Spleen (tissue), 11 donors: ENCODE data around the gene VTI1B. TPM values are rescaled to one million over a fixed set of nuclear protein-coding genes. Genes with fewer than 3 reads are reported as not detected.

ENCODE experiments used
- DNase-seq: peaks from one replicate; pipeline ENCODE4 v3.0.0-alpha.2; 2020
- H3K27ac ChIP-seq, 8 donors: fragments of 200-600 bp; sonication (generic) in 7 of 8; 1 replicate in 4 of 8; 2 replicates in 4 of 8; pipeline versions ENCODE4 v1.5.0 to v1.8.0; 2016 to 2021; ENCODE audit warnings: inconsistent platforms in 4 of 8, mild to moderate bottlenecking in 4 of 8, moderate library complexity in 1 of 8
- H3K27me3 ChIP-seq, 7 donors: fragments of 200-600 bp; sonication (generic) in 6 of 7; replicated peaks in 1 of 7; 1 replicate in 4 of 7; 2 replicates in 3 of 7; pipeline versions ENCODE4 v1.5.0 to v1.8.0; 2016 to 2021; ENCODE audit warnings: inconsistent platforms in 3 of 7, mild to moderate bottlenecking in 1 of 7
- H3K36me3 ChIP-seq, 6 donors: fragments of 200-600 bp; sonication (generic) in 5 of 6; 1 replicate in 4 of 6; 2 replicates in 2 of 6; pipeline versions ENCODE4 v1.5.0 to v1.8.0; 2016 to 2021; ENCODE audit warnings: inconsistent platforms in 2 of 6
- H3K4me1 ChIP-seq, 6 donors: fragments of 200-600 bp; sonication (generic) in 5 of 6; 1 replicate in 3 of 6; 2 replicates in 3 of 6; pipeline versions ENCODE4 v1.5.0 to v1.8.0; 2016 to 2021; ENCODE audit warnings: inconsistent platforms in 3 of 6
- H3K4me3 ChIP-seq, 8 donors: fragments of 200-600 bp; sonication (generic) in 7 of 8; 1 replicate in 4 of 8; 2 replicates in 4 of 8; pipeline versions ENCODE4 v1.5.0 to v1.8.0; 2016 to 2021; ENCODE audit warnings: inconsistent platforms in 4 of 8, mild to moderate bottlenecking in 4 of 8, moderate library complexity in 2 of 8
- H3K9me3 ChIP-seq, 8 donors: fragments of 200-600 bp; sonication (generic) in 7 of 8; 1 replicate in 4 of 8; 2 replicates in 4 of 8; pipeline versions ENCODE4 v1.5.0 to v1.8.0; 2016 to 2021; ENCODE audit warnings: inconsistent platforms in 4 of 8
- CTCF ChIP-seq, 11 experiments: fragments of 200-600 bp in 7 of 11; fragments of 450-650 bp in 4 of 11; sonication (generic) in 4 of 11; IDR thresholded peaks in 8 of 11; conservative IDR thresholded peaks in 3 of 11; 1 replicate in 7 of 11; 2 replicates in 4 of 11; pipeline versions ENCODE4 v1.4.0 to v1.8.0; 2016 to 2021; ENCODE audit warnings: antibody characterized with exemption in 11 of 11, inconsistent platforms in 4 of 11, mild to moderate bottlenecking in 1 of 11
- POLR2A ChIP-seq, 3 donors: fragments of 450-650 bp; IDR thresholded peaks; one replicate each; pipeline ENCODE4 v1.5.1; 2017; ENCODE audit warnings: antibody characterized with exemption in 3 of 3, mild to moderate bottlenecking in 1 of 3
- POLR2AphosphoS5 ChIP-seq, 3 donors: sonication (generic); formaldehyde crosslinking; IDR thresholded peaks; one replicate each; pipeline ENCODE4 v1.5.1; 2017; ENCODE audit warnings: antibody characterized with exemption in 3 of 3
- WGBS, 5 donors: extraction: QIAGEN DNeasy Blood & Tissue Kit in 3 of 5; methylation state at CpG; one replicate each; pipeline versions ENCODE4 v1.1.5 to v1.1.7; 2013 to 2018; 5-methylcytosine and 5-hydroxymethylcytosine counted together
- intact Hi-C: fragments of 100-400 bp; cut with DNase I; formaldehyde crosslinking; loops from one replicate; pipeline ENCODE4 v1.15.0; 2023; ENCODE audit warnings: low total_unique reads
- polyA plus RNA-seq, 3 donors: library from polyadenylated mRNA; stranded (reverse); fragments of 200-250 nt; gene quantifications; one replicate each; pipeline ENCODE4 v1.2.1, GENCODE V29; 2013
- total RNA-seq, 7 donors: library from RNA; depleted of rRNA in 3 of 7; stranded (reverse); fragments of >200 nt in 3 of 7; fragmentation: NEBNext Ultra II Directional in 4 of 7; extraction: Animal tissue kit (Norgen Biotek cat#: 25700) in 4 of 7; gene quantifications; one replicate each; pipeline versions ENCODE4 v1.1.0 to v1.2.1, GENCODE V29; 2016 to 2021
- donor health status: healthy with polysubstance abuse.
- donor health status: DM: no; HTN: no; CAD: no; lungs with moderate emphysema.
- donor health status: DM: no; HTN: no; CAD: no.
- donor health status: Bipolar disorder and iron deficiency.
- donor health status: healthy.
- donor health status: DM: no; HTN: no; CAD: no.
- donor health status: DM: yes; HTN: yes; CAD: no.

The VTI1B gene
- total and polyA plus RNA-seq, 10 donors = 42.1 to 84.1 (median 63.5) TPM

- Histone ChIP-seq H3K4me3 (peak overlapping the region in 1 of 8 donors; percentile 80), H3K4me1 (peaks cover 9 to 32% (median 20%) of the 10 kb centered on the region in 6 donors), H3K9me3 (no peaks in the 10 kb centered on the region), H3K27me3 (peaks cover 0 to 6% (median 0%) of the 10 kb centered on the region in 7 donors), H3K36me3 (no peaks in the 10 kb centered on the region), H3K27ac (peak overlapping the region in 3 of 8 donors; percentile 66 to 74 (median 71))
- TF ChIP-seq POLR2A (IDR thresholded peaks at IDR 0.05) (no peak), CTCF (IDR thresholded peaks at IDR 0.05 in 8 of 11, conservative IDR thresholded peaks at IDR 0.05 in 3 of 11) (peak in 10 of 11 experiments; percentile 17 to 70 (median 60))
- DNase-seq = no peak
- intact Hi-C loops = loop anchor here (5.0 kb wide), 1 partner anchor 49 kb away; no protein-coding TSS in a partner anchor
Observed at GRCh38 chr14:67618617-67619063, 55.8 kb downstream of the VTI1B start.

GRCh38 chr14:67610491-67610890 is 63.9 kb downstream of the VTI1B start:
- no peak overlapping the region for H3K4me3 ChIP-seq

GRCh38 chr14:67609642-67610310 is 64.7 kb downstream of the VTI1B start:
- no peak overlapping the region for H3K27ac ChIP-seq
- no peaks in the 10 kb centered on the region for H3K4me1 ChIP-seq
- H3K27me3 ChIP-seq = no peaks in the 10 kb centered on the region
- DNase-seq = no peak
- WGBS, 5 donors = 76 to 89% (median 84%) methylated on average over 10 of the region's 10 CpGs
- H3K9me3 ChIP-seq = no peaks in the 10 kb centered on the region
- no peaks in the 10 kb centered on the region for H3K36me3 ChIP-seq
- H3K4me3 ChIP-seq = no peak overlapping the region
- TF ChIP-seq POLR2A (IDR thresholded peaks at IDR 0.05) (no peak), CTCF (IDR thresholded peaks at IDR 0.05 in 8 of 11, conservative IDR thresholded peaks at IDR 0.05 in 3 of 11) (no peak), POLR2AphosphoS5 (IDR thresholded peaks at IDR 0.05) (no peak)
- intact Hi-C loops = no loop called here

More at GRCh38 chr14:67610491-67610890, 63.9 kb downstream of the VTI1B start:
- H3K4me1 ChIP-seq = no peaks in the 10 kb centered on the region
- intact Hi-C loops = no loop called here
- H3K27ac ChIP-seq = no peak overlapping the region
- H3K9me3 ChIP-seq = no peaks in the 10 kb centered on the region
- H3K27me3 ChIP-seq = no peaks in the 10 kb centered on the region
- TF ChIP-seq POLR2AphosphoS5 (IDR thresholded peaks at IDR 0.05) (no peak), POLR2A (IDR thresholded peaks at IDR 0.05) (no peak), CTCF (IDR thresholded peaks at IDR 0.05 in 8 of 11, conservative IDR thresholded peaks at IDR 0.05 in 3 of 11) (no peak)
- 43 to 69% (median 66%) methylated on average over 1 of the region's 1 CpG for WGBS, 5 donors
- no peaks in the 10 kb centered on the region for H3K36me3 ChIP-seq
- DNase-seq = no peak

GRCh38 chr14:67607646-67608045 is 66.8 kb downstream of the VTI1B start:
- Histone ChIP-seq H3K27me3 (no peaks in the 10 kb centered on the region), H3K9me3 (no peaks in the 10 kb centered on the region), H3K36me3 (no peaks in the 10 kb centered on the region), H3K27ac (no peak overlapping the region), H3K4me1 (peaks cover 0 to 10% (median 7%) of the 10 kb centered on the region in 6 donors), H3K4me3 (no peak overlapping the region)
- TF ChIP-seq POLR2AphosphoS5 (IDR thresholded peaks at IDR 0.05) = no peak
- TF ChIP-seq CTCF (IDR thresholded peaks at IDR 0.05 in 8 of 11, conservative IDR thresholded peaks at IDR 0.05 in 3 of 11) = no peak
- TF ChIP-seq POLR2A (IDR thresholded peaks at IDR 0.05) = no peak
- DNase-seq = no peak
- intact Hi-C loops = no loop called here
- WGBS, 5 donors = 89 to 96% (median 94%) methylated on average over 5 of the region's 5 CpGs
